GM12872 (cell line): ENCODE results near the gene TP63.

ENCODE experiments used
- TF ChIP-seq, protein P1 (sequence below): IDR thresholded peaks from 3 replicates; pipeline ENCODE4 v1.5.1; 2011; ENCODE audit warnings: low read depth, mild to moderate bottlenecking, low read length, moderate library complexity; ENCODE audit not compliant: insufficient read depth

Gene TP63

DNA sequence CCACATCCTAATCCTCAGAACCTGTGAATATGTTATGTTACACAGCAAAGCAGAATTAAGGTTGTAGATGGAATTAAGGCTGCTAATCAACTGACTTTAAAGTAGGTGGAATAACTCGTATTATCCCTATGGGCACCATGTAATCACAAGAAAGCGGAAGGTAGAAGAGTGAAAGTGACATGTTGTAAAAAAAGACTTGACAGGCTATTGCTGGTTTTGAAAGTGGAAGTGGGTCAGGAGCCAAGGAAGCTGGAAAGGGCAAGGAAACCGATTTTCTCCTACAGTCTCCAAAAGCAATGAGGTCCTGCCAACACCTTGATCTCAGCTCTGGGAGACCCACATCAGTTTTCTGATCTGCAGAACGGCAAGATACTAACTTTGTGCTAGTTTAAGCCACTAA is 6.6 kb downstream of the TP63 start:
- TF ChIP-seq, protein P1, sequence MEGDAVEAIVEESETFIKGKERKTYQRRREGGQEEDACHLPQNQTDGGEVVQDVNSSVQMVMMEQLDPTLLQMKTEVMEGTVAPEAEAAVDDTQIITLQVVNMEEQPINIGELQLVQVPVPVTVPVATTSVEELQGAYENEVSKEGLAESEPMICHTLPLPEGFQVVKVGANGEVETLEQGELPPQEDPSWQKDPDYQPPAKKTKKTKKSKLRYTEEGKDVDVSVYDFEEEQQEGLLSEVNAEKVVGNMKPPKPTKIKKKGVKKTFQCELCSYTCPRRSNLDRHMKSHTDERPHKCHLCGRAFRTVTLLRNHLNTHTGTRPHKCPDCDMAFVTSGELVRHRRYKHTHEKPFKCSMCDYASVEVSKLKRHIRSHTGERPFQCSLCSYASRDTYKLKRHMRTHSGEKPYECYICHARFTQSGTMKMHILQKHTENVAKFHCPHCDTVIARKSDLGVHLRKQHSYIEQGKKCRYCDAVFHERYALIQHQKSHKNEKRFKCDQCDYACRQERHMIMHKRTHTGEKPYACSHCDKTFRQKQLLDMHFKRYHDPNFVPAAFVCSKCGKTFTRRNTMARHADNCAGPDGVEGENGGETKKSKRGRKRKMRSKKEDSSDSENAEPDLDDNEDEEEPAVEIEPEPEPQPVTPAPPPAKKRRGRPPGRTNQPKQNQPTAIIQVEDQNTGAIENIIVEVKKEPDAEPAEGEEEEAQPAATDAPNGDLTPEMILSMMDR = no peak

DNA sequence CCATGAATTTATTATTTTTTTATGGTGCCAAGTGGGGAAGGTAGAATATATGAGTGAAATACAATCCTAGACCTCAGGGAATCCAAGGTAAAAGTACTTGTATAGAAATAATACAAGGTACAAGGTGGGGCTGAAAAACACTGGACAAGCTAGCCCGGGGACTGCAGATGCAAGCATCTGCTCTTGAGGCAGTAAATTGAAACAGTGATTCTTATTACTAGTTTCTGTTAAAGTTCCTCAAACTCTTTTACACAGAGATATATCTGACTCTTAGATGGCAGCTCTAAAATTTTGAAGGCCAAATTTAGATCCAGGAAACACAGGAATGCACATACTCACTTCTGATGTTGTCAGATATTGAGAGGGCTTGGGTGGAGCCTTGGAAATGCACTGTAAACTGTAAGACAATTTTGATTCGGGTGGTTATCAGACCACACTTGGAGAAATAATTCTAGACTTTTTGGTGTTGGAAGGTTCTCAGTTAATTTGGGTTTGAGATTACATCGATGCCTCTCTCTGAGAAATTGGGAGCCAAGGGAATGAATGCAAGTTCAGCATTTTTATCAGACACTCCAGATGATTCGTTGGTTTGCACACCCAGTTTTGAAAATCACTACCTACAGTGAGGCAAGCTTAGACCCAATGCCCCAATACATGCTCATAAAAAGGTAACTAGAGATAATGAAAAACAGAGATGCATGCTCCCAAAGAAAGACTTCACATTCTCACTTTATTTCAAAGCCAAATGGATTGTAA is 7.3 kb downstream of the TP63 start:
- TF ChIP-seq, protein P1 = no peak

DNA sequence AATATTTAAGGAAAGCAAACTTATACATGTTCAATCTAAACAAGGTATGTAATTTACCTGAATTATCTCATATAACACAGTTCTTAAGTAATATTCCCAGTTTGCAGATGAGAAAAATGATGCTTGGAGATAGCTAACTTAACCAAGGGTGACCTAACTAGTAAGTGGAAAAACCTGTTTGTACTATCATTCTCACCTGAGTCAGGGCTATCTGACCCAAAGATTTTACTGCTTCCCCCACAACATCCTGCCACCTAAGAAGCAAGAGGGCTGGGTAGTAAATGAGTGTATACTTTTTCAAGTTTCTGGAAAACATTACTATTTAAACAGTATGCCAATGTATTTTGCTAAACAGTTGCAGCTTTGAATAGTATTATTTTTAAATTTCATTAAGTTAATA is 10.6 kb downstream of the TP63 start:
- TF ChIP-seq, protein P1 = no peak

DNA sequence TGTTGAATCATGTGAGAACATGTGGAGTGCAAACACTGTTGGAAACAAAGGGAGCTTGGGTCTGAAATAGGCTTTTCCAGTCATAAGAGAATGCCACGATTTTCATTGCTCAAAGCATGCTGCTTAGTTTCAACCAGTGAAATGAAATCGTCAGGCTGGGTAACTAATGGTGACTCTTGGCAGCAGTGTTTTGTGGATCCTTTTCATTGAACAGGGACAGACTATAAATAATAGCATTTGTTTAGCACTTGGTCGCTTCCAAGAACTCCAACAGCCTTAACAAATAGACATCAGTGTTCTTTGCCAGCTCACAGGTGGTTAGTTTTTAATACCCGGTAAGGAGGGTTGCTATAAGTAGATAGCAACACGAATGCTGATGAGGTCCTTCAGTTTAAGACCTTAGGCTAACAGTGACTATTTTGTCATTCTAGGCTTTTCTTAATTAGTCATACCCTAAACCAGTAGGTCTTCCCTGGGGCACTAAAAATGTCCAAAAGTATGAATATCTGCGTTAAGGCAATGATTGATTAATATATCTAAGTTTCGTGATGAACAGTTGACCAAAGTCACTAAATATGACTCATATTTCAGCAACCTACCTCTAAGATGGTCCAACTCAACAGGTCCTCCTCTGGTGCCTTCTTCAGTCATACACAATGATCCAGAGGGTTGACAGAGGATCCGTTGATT is 15.8 kb downstream of the TP63 start:
- TF ChIP-seq, protein P1 = no peak

DNA sequence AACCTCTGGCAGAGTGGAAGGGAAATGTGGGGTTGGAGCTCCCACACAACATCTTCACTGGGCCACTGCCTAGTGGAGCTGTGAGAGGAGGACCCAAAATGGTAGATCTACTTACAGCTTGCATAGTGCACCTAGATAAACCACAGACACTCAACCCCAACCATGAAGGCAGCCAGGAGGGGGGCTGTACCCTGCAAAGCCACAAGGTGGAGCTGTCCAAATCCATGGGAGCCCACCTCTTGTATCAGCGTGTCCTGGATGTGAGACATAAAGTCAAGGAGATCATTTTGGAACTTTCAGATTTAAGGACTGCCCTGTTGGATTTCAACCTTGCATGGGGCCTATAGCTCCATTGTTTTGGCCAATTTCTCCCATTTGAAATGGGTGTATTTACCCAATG is 20.9 kb downstream of the TP63 start:
- TF ChIP-seq, protein P1 = peak; percentile 55

DNA sequence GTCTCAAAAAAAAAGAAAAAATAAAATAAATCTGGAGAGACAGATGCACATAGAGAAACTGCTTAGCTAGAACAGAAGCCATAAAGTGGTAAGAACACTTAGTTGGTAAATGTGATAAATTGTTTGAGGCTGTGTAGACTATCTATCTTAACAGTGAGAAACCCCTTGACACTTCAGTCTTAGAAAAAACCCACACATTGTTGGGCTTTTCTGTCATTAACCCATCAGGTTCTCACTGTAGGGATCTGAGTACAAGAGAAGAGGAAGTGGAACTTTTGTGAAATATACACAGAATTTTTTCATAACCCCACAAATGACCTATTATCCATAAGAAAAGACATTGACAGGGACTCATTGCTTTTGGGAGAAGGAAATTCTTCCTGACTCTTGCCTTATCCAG is 24.4 kb downstream of the TP63 start:
- TF ChIP-seq, protein P1 = no peak

DNA sequence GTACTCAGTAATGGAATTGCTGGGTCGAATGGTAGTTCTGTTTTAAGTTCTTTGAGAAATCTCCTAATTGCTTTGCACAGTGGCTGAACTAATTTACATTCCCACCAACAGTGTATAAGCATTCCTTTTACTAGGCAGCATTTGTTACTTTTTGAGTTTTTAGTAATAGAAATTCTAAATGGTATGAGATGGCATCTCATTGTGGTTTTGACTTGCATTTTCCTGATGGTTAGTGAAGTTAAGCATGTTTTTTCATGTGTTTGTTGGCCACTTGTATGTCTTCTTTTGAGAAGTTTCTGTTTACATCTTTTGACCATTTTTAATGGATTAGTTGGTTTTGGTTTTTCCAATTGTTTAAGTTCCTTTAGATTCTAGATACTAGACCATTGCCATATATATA is 28.4 kb downstream of the TP63 start:
- TF ChIP-seq, protein P1 = no peak
